Activated naive CD8-positive, alpha-beta T cell treated with anti-CD3 and anti-CD28 coated beads, Interleukin-2, amount 10 ng/mL, durations not matched to agents 7 days and 5 days (primary cell): Measurements from ENCODE around the gene PCMT1. TPM values are rescaled to one million over a fixed set of nuclear protein-coding genes. Genes with fewer than 3 reads are reported as not detected.

Experiments used
- ATAC-seq: fragments of 150-1000 bp; cut with Tn5 transposase; one replicate; pipeline ENCODE4 v1.10.0; 2021; ENCODE audit warnings: low read depth, moderate library complexity
- POLR2A ChIA-PET: fragments of 350-600 bp; sonication (Branson Sonifier 250); formaldehyde crosslinking; loops from one replicate; lab custom pipeline; 2021; ENCODE audit warnings: antibody characterized with exemption; lab: Charles Lee
- DNase-seq: peaks from one replicate; pipeline ENCODE4 v3.0.0; 2021
- H3K27ac Mint-ChIP-seq: one replicate; pipeline ENCODE4 v1.8.0; 2022; ENCODE audit warnings: mild to moderate bottlenecking, mixed read lengths
- H3K27me3 Mint-ChIP-seq: one replicate; pipeline ENCODE4 v1.8.0; 2022; ENCODE audit warnings: mild to moderate bottlenecking, moderate library complexity, mixed read lengths
- H3K36me3 Mint-ChIP-seq: one replicate; pipeline ENCODE4 v1.8.0; 2021; ENCODE audit warnings: mild to moderate bottlenecking, mixed read lengths
- H3K4me1 Mint-ChIP-seq: one replicate; pipeline ENCODE4 v1.8.0; 2021; ENCODE audit warnings: mixed read lengths
- H3K4me3 Mint-ChIP-seq: one replicate; pipeline ENCODE4 v1.8.0; 2022; ENCODE audit warnings: mild to moderate bottlenecking, moderate library complexity, mixed read lengths
- H3K9me3 Mint-ChIP-seq: one replicate; pipeline ENCODE4 v1.8.0; 2021; ENCODE audit warnings: mixed read lengths
- total RNA-seq, 2 experiments: library from RNA; stranded (reverse); gene quantifications; one replicate each; pipeline ENCODE4 v1.2.3, GENCODE V29; 2021

PCMT1 gene
- total RNA-seq, 2 experiments from 2014 or later, result 76.9 to 80.0 TPM

GRCh38 chr6:149855040-149855654, 105.6 kb downstream of the PCMT1 start:
- H3K27me3 Mint-ChIP-seq, result peaks cover 37% of the 10 kb centered on the region
- DNase-seq (no peak), ATAC-seq (no peak)
- POLR2A ChIA-PET, result no interaction called here
- no peak overlapping the region for H3K4me3 Mint-ChIP-seq
- H3K9me3 Mint-ChIP-seq, result no peaks in the 10 kb centered on the region
- H3K36me3 Mint-ChIP-seq, result no peaks in the 10 kb centered on the region
- peaks cover 15% of the 10 kb centered on the region for H3K4me1 Mint-ChIP-seq
- H3K27ac Mint-ChIP-seq, result no peak overlapping the region

GRCh38 chr6:149855741-149856140, 106.2 kb downstream of the PCMT1 start:
- Mint-ChIP-seq H3K27ac (no peak overlapping the region), H3K36me3 (no peaks in the 10 kb centered on the region), H3K4me3 (no peak overlapping the region), H3K4me1 (peaks cover 15% of the 10 kb centered on the region), H3K9me3 (no peaks in the 10 kb centered on the region), H3K27me3 (peaks cover 42% of the 10 kb centered on the region)
- DNase-seq (no peak), ATAC-seq (no peak)
- POLR2A ChIA-PET, result no interaction called here

DNA sequence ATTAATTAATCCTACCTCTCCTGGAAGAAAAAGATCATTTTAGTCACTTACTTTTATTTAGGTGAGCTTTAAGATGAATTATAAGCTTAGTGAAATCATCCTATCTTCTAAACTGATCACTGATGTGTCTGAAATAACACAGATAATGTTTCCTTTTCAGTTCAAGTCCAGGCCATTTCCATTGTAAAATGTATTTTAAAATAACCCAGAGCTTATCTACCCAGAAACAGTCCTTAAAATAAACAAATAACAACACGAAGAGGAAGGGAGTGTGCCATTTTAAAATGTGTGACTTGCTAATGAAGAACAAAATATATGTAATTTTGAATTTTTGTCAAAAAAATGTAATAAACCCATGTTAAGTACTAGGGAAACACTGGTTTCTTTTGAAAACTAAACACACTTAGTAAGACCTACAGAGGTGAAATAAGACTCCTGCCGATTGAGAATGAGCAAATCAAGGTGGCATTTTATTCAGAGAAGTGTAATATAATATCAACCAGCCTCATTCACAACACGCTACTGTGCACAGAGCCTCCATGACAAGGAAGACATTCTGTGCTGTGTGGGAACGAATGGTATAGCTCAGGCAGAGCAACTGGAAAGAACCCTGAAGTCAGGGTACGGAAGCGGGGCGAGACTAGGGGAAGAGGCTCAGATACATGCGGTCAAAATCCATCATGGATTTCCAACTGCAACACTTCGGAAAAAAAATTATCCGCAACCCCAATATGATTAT, 106.9 kb downstream of the PCMT1 start:
- no peak for ATAC-seq
- POLR2A ChIA-PET, result no interaction called here
- H3K9me3 Mint-ChIP-seq, result no peaks in the 10 kb centered on the region
- no peak overlapping the region for H3K27ac Mint-ChIP-seq
- H3K27me3 Mint-ChIP-seq, result peaks cover 42% of the 10 kb centered on the region
- no peak for DNase-seq
- H3K4me3 Mint-ChIP-seq, result no peak overlapping the region
- peaks cover 15% of the 10 kb centered on the region for H3K4me1 Mint-ChIP-seq
- no peaks in the 10 kb centered on the region for H3K36me3 Mint-ChIP-seq

DNA sequence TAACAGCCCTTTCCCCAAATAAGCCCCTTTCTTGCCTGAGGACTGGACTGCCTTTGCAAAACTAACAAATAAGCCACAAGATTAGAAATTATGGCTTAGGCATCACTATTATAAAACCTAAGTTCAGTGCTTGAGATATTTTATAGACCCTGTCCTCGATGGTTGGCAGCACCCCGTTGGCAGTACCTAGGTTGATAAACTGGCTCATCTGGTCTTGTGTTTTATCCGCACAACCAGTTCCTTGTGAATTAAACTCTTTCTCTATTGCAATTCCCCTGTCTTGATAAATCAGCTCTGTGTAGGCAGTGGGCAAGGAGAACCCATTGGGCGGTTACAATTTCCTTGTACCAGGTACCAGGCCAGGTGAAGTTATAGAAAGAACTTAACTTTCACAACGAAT, 108.0 kb downstream of the PCMT1 start:
- Mint-ChIP-seq H3K9me3 (no peaks in the 10 kb centered on the region), H3K4me1 (peaks cover 6% of the 10 kb centered on the region), H3K27me3 (peaks cover 47% of the 10 kb centered on the region), H3K27ac (no peak overlapping the region), H3K4me3 (no peak overlapping the region), H3K36me3 (no peaks in the 10 kb centered on the region)
- DNase-seq, result no peak
- no peak for ATAC-seq
- POLR2A ChIA-PET, result no interaction called here

GRCh38 chr6:149859368-149859767, 109.8 kb downstream of the PCMT1 start:
- Mint-ChIP-seq H3K4me1 (peaks cover 5% of the 10 kb centered on the region), H3K36me3 (no peaks in the 10 kb centered on the region), H3K4me3 (no peak overlapping the region), H3K9me3 (no peaks in the 10 kb centered on the region), H3K27me3 (peaks cover 51% of the 10 kb centered on the region), H3K27ac (no peak overlapping the region)
- POLR2A ChIA-PET, result no interaction called here
- ATAC-seq, result no peak
- DNase-seq, result no peak

GRCh38 chr6:149859938-149860337, 110.4 kb downstream of the PCMT1 start:
- Mint-ChIP-seq H3K4me1 (peaks cover 5% of the 10 kb centered on the region), H3K36me3 (no peaks in the 10 kb centered on the region), H3K27ac (no peak overlapping the region), H3K27me3 (peaks cover 48% of the 10 kb centered on the region), H3K9me3 (no peaks in the 10 kb centered on the region), H3K4me3 (no peak overlapping the region)
- POLR2A ChIA-PET, result no interaction called here
- DNase-seq (no peak), ATAC-seq (no peak)

GRCh38 chr6:149860513-149860833, 110.9 kb downstream of the PCMT1 start:
- Mint-ChIP-seq H3K36me3 (no peaks in the 10 kb centered on the region), H3K4me1 (peaks cover 5% of the 10 kb centered on the region), H3K4me3 (no peak overlapping the region), H3K27ac (no peak overlapping the region), H3K27me3 (peaks cover 50% of the 10 kb centered on the region), H3K9me3 (no peaks in the 10 kb centered on the region)
- DNase-seq (no peak), ATAC-seq (no peak)
- POLR2A ChIA-PET, result no interaction called here

Other genes starting within 250 kb of the PCMT1 start
- gene PPIL4, start 203.7 kb upstream of the PCMT1 start, total RNA-seq, result 10 to 100 TPM; 24.2 to 24.9 TPM
- gene GINM1, start 183.4 kb upstream of the PCMT1 start, total RNA-seq, result 10 to 100 TPM; 21.9 to 22.8 TPM
- gene KATNA1, start 101.0 kb upstream of the PCMT1 start, total RNA-seq, result 10 to 100 TPM; 22.6 to 26.5 TPM
- gene LATS1, start 31.6 kb upstream of the PCMT1 start, total RNA-seq, result 10 to 100 TPM; 37.7 to 38.5 TPM
- gene NUP43, start 3.2 kb upstream of the PCMT1 start, total RNA-seq, result 10 to 100 TPM; 61.2 to 67.6 TPM
- gene LRP11, start 114.6 kb downstream of the PCMT1 start, total RNA-seq, result 1 to 10 TPM; 2.3 to 2.7 TPM
- not detected for gene RAET1E, start 148.4 kb downstream of the PCMT1 start, total RNA-seq
- not detected for gene RAET1G, start 173.4 kb downstream of the PCMT1 start, total RNA-seq
- under 1 TPM; 0.53 to 0.60 TPM for gene ULBP2, start 192.3 kb downstream of the PCMT1 start, total RNA-seq
- under 1 TPM; 0.91 to 0.97 TPM for gene ULBP1, start 214.2 kb downstream of the PCMT1 start, total RNA-seq